Endothelial cell of umbilical vein (primary cell): ENCODE data around the gene HS6ST2. TPM values are rescaled to one million over a fixed set of nuclear protein-coding genes. Genes with fewer than 3 reads are reported as not detected.

Experiments
- BruUV-seq: library from RNA; stranded (reverse); fragments of 400-500 nt; replicated peaks from 2 replicates; lab custom pipeline; 2021; lab: Mats Ljungman, UMichigan
- CTCF ChIA-PET: fragments of 300-600, 350-600 bp; sonication (Branson Sonifier 250); formaldehyde crosslinking; loops from one replicate; lab custom pipeline; 2021; ENCODE audit warnings: antibody characterized with exemption, inconsistent platforms; lab: Charles Lee
- POLR2A ChIA-PET: fragments of 300-600, 350-600 bp; sonication (Branson Sonifier 250); formaldehyde crosslinking; loops from one replicate; lab custom pipeline; 2021; ENCODE audit warnings: antibody characterized with exemption, inconsistent platforms; lab: Charles Lee
- DNase-seq: peaks from one replicate; pipeline ENCODE4 v3.0.0-alpha.2; 2011; ENCODE audit warnings: low read depth, low spot score
- FAIRE-seq: peaks from 2 replicates; lab custom pipeline; 2011; peaks lifted over from hg19 to GRCh38; lab: Jason Lieb, UNC
- H2AFZ ChIP-seq: 2 replicates; pipeline ENCODE4 v1.6.0; 2012; ENCODE audit warnings: low read depth, low read length, control low read depth, inconsistent platforms
- H3K27ac ChIP-seq: 2 replicates; pipeline ENCODE4 v1.5.1; 2011; ENCODE audit warnings: low read depth, mild to moderate bottlenecking, control low read depth, low read length, moderate library complexity; ENCODE audit not compliant: insufficient read depth
- H3K27me3 ChIP-seq, 2 experiments: 2 replicates each; pipeline versions ENCODE4 v1.6.0 to v1.6.1; 2011; ENCODE audit warnings: low read length in 2 of 2, mixed read lengths in 1 of 2; ENCODE audit not compliant: control insufficient read depth in 2 of 2, insufficient read depth in 2 of 2
- H3K36me3 ChIP-seq, 2 experiments: 2 replicates in 1 of 2; 3 replicates in 1 of 2; pipeline ENCODE4 v1.5.1; 2011; ENCODE audit warnings: low read length in 2 of 2, mild to moderate bottlenecking in 1 of 2, moderate library complexity in 1 of 2; ENCODE audit not compliant: control insufficient read depth in 2 of 2, insufficient read depth in 2 of 2; ENCODE audit errors: extremely low read depth in 1 of 2
- H3K4me1 ChIP-seq: 3 replicates; pipeline ENCODE4 v1.5.1; 2011; ENCODE audit warnings: mild to moderate bottlenecking, low read length; ENCODE audit not compliant: control insufficient read depth, insufficient read depth; ENCODE audit errors: extremely low read depth
- H3K4me2 ChIP-seq: 2 replicates; pipeline ENCODE4 v1.6.1; 2011; ENCODE audit warnings: low read length, control low read depth, mixed read lengths; ENCODE audit not compliant: insufficient read depth
- H3K4me3 ChIP-seq, 3 experiments: fragments of 200-600 bp in 1 of 3; sonication (generic), shearing (Covaris generic) in 1 of 3; replicated peaks in 1 of 3; 2 replicates each; pipeline ENCODE4 v1.5.1; 2011 to 2016; ENCODE audit warnings: control low read depth in 3 of 3, low read length in 3 of 3, mild to moderate bottlenecking in 2 of 3, inconsistent platforms in 1 of 3, low read depth in 1 of 3, moderate library complexity in 1 of 3; ENCODE audit not compliant: insufficient read depth in 1 of 3
- H3K79me2 ChIP-seq: 2 replicates; pipeline ENCODE4 v1.6.0; 2012; ENCODE audit warnings: low read length, inconsistent platforms; ENCODE audit not compliant: control insufficient read depth, insufficient read depth
- H3K9ac ChIP-seq: replicated peaks from 2 replicates; pipeline ENCODE3; 2011; ENCODE audit warnings: low read length, control low read depth; ENCODE audit not compliant: insufficient read depth; ENCODE audit errors: extremely low read depth
- H3K9me1 ChIP-seq: replicated peaks from 3 replicates; pipeline ENCODE4 v1.6.0; 2011; ENCODE audit warnings: mild to moderate bottlenecking, low read length; ENCODE audit not compliant: control insufficient read depth, insufficient read depth; ENCODE audit errors: extremely low read depth
- H3K9me3 ChIP-seq: replicated peaks from 2 replicates; pipeline ENCODE4 v1.5.1; 2012; ENCODE audit warnings: low read length, inconsistent platforms; ENCODE audit not compliant: control insufficient read depth, insufficient read depth
- H4K20me1 ChIP-seq: replicated peaks from 2 replicates; pipeline ENCODE3; 2011; ENCODE audit warnings: mild to moderate bottlenecking, low read length; ENCODE audit not compliant: control insufficient read depth, insufficient read depth; ENCODE audit errors: extremely low read depth
- EZH2 ChIP-seq: IDR thresholded peaks from 2 replicates; pipeline ENCODE4 v1.6.1; 2012; ENCODE audit warnings: borderline replicate concordance, low read depth, mild to moderate bottlenecking, moderate library complexity, low read length, inconsistent platforms; ENCODE audit not compliant: severe bottlenecking
- FOS ChIP-seq: IDR thresholded peaks from 2 replicates; pipeline ENCODE4 v1.6.1; 2011; ENCODE audit warnings: mild to moderate bottlenecking, low read length, moderate library complexity, borderline replicate concordance; ENCODE audit not compliant: insufficient read depth
- GATA2 ChIP-seq: IDR thresholded peaks from 2 replicates; pipeline ENCODE4 v1.7.0; 2011; ENCODE audit warnings: low read depth, mild to moderate bottlenecking, moderate library complexity, mixed read lengths, low read length; ENCODE audit not compliant: insufficient read length, insufficient read depth
- JUN ChIP-seq: IDR thresholded peaks from 2 replicates; pipeline ENCODE4 v1.6.1; 2011; ENCODE audit warnings: borderline replicate concordance, low read depth; ENCODE audit not compliant: insufficient read length, insufficient read depth
- MAX ChIP-seq: IDR thresholded peaks from 2 replicates; pipeline ENCODE4 v1.6.1; 2011; ENCODE audit not compliant: insufficient read depth, insufficient read length
- MYC ChIP-seq: IDR thresholded peaks from one replicate; pipeline ENCODE4 v1.6.1; 2011; ENCODE audit warnings: mild to moderate bottlenecking, low read depth, low read length
- POLR2A ChIP-seq: IDR thresholded peaks from 2 replicates; pipeline ENCODE4 v1.6.1; 2012; ENCODE audit warnings: low read depth, mild to moderate bottlenecking, control low read depth, low read length
- POLR2AphosphoS5 ChIP-seq: IDR thresholded peaks from 2 replicates; pipeline ENCODE4 v1.6.1; 2012; ENCODE audit warnings: low read depth, mild to moderate bottlenecking, control low read depth, low read length, moderate library complexity; ENCODE audit not compliant: insufficient read depth
- dilution Hi-C: fragments of 300-500 bp; cut with MboI; formaldehyde crosslinking; loops from one replicate; pipeline ENCODE4 v1.15.0; 2019; ENCODE audit warnings: low sequenced_read_pairs; ENCODE audit not compliant: extremely low pct_ligation_motif_present
- intact Hi-C: fragments of 100-400 bp; cut with micrococcal nuclease; formaldehyde crosslinking; loops from one replicate; pipeline ENCODE4 v1.10.0; 2022
- polyA plus RNA-seq, 4 experiments: library from polyadenylated mRNA; depleted of rRNA in 3 of 4; stranded (reverse) in 3 of 4; unstranded in 1 of 4; fragments of >200 nt; gene quantifications; 2 replicates each; pipeline versions ENCODE4 v1.2.1 to v1.2.3, GENCODE V29; 2011 to 2012; ENCODE audit warnings: missing spikeins in 1 of 4
- total RNA-seq: library from RNA; stranded (reverse); gene quantifications from 2 replicates; pipeline ENCODE4 v1.2.3, GENCODE V29; 2021
- TF ChIP-seq, protein P1 (sequence below), 2 donors: IDR thresholded peaks; 1 replicate in 1 of 2; 2 replicates in 1 of 2; pipeline ENCODE4 v1.5.1; 2011; ENCODE audit warnings: low read length in 2 of 2, mild to moderate bottlenecking in 2 of 2, moderate library complexity in 2 of 2, control low read depth in 1 of 2, inconsistent platforms in 1 of 2, low read depth in 1 of 2; ENCODE audit not compliant: insufficient read depth in 1 of 2; ENCODE audit errors: extremely low read depth in 1 of 2

HS6ST2 gene
- total and polyA plus RNA-seq, 2 donors (not counting 3 experiments of a cell fraction or from before 2014, with no cell fraction given), result 0.49 to 0.84 TPM

- DNase-seq, result no peak
- no peaks in the 10 kb centered on the region for H3K9me3 ChIP-seq
- FAIRE-seq, result no peak
- no peak overlapping the region for H3K9ac ChIP-seq
- H3K27me3 ChIP-seq, result no peaks in the 10 kb centered on the region
- no peaks in the 10 kb centered on the region for H3K4me1 ChIP-seq
- no peaks in the 10 kb centered on the region for H3K36me3 ChIP-seq
- dilution Hi-C loops, result no loop called here
- H3K4me3 ChIP-seq, result no peak overlapping the region
- no peaks in the 10 kb centered on the region for H3K9me1 ChIP-seq
- ChIA-PET POLR2A (no interaction called here), CTCF (no interaction called here)
- H3K79me2 ChIP-seq, result no peaks in the 10 kb centered on the region
- no peaks in the 10 kb centered on the region for H4K20me1 ChIP-seq
- BruUV-seq, result no TSS peak
- H3K4me2 ChIP-seq, result no peak overlapping the region
- intact Hi-C loops, result loop anchor here (10.0 kb wide), 1 partner anchor 167 kb away; no protein-coding TSS in a partner anchor
- H2AFZ ChIP-seq, result no peak overlapping the region
- H3K27ac ChIP-seq, result no peak overlapping the region
- TF ChIP-seq MYC (no peak), FOS (no peak), EZH2 (no peak), JUN (no peak), POLR2AphosphoS5 (no peak), MAX (no peak), GATA2 (no peak), POLR2A (no peak)
- TF ChIP-seq, protein P1, sequence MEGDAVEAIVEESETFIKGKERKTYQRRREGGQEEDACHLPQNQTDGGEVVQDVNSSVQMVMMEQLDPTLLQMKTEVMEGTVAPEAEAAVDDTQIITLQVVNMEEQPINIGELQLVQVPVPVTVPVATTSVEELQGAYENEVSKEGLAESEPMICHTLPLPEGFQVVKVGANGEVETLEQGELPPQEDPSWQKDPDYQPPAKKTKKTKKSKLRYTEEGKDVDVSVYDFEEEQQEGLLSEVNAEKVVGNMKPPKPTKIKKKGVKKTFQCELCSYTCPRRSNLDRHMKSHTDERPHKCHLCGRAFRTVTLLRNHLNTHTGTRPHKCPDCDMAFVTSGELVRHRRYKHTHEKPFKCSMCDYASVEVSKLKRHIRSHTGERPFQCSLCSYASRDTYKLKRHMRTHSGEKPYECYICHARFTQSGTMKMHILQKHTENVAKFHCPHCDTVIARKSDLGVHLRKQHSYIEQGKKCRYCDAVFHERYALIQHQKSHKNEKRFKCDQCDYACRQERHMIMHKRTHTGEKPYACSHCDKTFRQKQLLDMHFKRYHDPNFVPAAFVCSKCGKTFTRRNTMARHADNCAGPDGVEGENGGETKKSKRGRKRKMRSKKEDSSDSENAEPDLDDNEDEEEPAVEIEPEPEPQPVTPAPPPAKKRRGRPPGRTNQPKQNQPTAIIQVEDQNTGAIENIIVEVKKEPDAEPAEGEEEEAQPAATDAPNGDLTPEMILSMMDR (IDR thresholded peaks at IDR 0.05; ENCODE audit: extremely low read depth in 1 of 2, insufficient read depth in 1 of 2, low read depth in 1 of 2, low read length in 2 of 2), result no peak
Measured at GRCh38 chrX:133007458-133007857, 49.0 kb upstream of the HS6ST2 start.
